ENCODE data around the gene TRPV3. TPM values are rescaled to one million over a fixed set of nuclear protein-coding genes. Genes with fewer than 3 reads are reported as not detected.

The TRPV3 gene
- total RNA-seq, 1 experiment from 2014 or later = 0.13 TPM

- CTCF ChIA-PET = no interaction called here
- no TSS peak for BruUV-seq (replicated peaks)
- Histone ChIP-seq H3K36me3 (ENCODE audit: insufficient read depth, low read length, poor library complexity, severe bottlenecking) (no peaks in the 10 kb centered on the region), H3K27ac (ENCODE audit: low read depth, low read length, poor library complexity, severe bottlenecking) (no peak overlapping the region), H3K9me3 (ENCODE audit: low read depth, low read length, poor library complexity, severe bottlenecking) (no peaks in the 10 kb centered on the region), H3K27me3 (replicated peaks; ENCODE audit: insufficient read depth, low read depth, low read length, poor library complexity) (no peaks in the 10 kb centered on the region), H3K4me3 (ENCODE audit: low read depth, low read length, poor library complexity, severe bottlenecking) (no peak overlapping the region), H3K4me1 (ENCODE audit: insufficient read depth, low read length, poor library complexity, severe bottlenecking) (no peaks in the 10 kb centered on the region)
- POLR2A ChIA-PET (ENCODE audit: low non-redundant PET) = no interaction called here
- DNase-seq (ENCODE audit: low spot score) = no peak
- intact Hi-C loops (cut with micrococcal nuclease; ENCODE audit: unreplicated experiment) = no loop called here
- TF ChIP-seq EZH2 (IDR thresholded peaks at IDR 0.05; ENCODE audit: borderline replicate concordance, low read depth, low read length, poor library complexity, severe bottlenecking) = no peak
- TF ChIP-seq, protein P1, sequence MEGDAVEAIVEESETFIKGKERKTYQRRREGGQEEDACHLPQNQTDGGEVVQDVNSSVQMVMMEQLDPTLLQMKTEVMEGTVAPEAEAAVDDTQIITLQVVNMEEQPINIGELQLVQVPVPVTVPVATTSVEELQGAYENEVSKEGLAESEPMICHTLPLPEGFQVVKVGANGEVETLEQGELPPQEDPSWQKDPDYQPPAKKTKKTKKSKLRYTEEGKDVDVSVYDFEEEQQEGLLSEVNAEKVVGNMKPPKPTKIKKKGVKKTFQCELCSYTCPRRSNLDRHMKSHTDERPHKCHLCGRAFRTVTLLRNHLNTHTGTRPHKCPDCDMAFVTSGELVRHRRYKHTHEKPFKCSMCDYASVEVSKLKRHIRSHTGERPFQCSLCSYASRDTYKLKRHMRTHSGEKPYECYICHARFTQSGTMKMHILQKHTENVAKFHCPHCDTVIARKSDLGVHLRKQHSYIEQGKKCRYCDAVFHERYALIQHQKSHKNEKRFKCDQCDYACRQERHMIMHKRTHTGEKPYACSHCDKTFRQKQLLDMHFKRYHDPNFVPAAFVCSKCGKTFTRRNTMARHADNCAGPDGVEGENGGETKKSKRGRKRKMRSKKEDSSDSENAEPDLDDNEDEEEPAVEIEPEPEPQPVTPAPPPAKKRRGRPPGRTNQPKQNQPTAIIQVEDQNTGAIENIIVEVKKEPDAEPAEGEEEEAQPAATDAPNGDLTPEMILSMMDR (conservative IDR thresholded peaks at IDR 0.05; ENCODE audit: low read depth, low read length) = no peak
These were observed 29.7 kb downstream of the TRPV3 start for GRCh38 chr17:3527896-3528295.

- Histone ChIP-seq H3K9me3 (ENCODE audit: low read depth, low read length, poor library complexity, severe bottlenecking) (no peaks in the 10 kb centered on the region), H3K27me3 (replicated peaks; ENCODE audit: insufficient read depth, low read depth, low read length, poor library complexity) (no peaks in the 10 kb centered on the region), H3K4me3 (ENCODE audit: low read depth, low read length, poor library complexity, severe bottlenecking) (no peak overlapping the region), H3K27ac (ENCODE audit: low read depth, low read length, poor library complexity, severe bottlenecking) (no peak overlapping the region), H3K36me3 (ENCODE audit: insufficient read depth, low read length, poor library complexity, severe bottlenecking) (no peaks in the 10 kb centered on the region), H3K4me1 (ENCODE audit: insufficient read depth, low read length, poor library complexity, severe bottlenecking) (no peaks in the 10 kb centered on the region)
- intact Hi-C loops (cut with micrococcal nuclease; ENCODE audit: unreplicated experiment) = no loop called here
- BruUV-seq (replicated peaks) = no TSS peak
- POLR2A ChIA-PET (ENCODE audit: low non-redundant PET) = no interaction called here
- TF ChIP-seq, protein P1 (conservative IDR thresholded peaks at IDR 0.05; ENCODE audit: low read depth, low read length) = no peak
- TF ChIP-seq EZH2 (IDR thresholded peaks at IDR 0.05; ENCODE audit: borderline replicate concordance, low read depth, low read length, poor library complexity, severe bottlenecking) = no peak
- CTCF ChIA-PET = no interaction called here
- DNase-seq (ENCODE audit: low spot score) = no peak
These were observed 30.1 kb downstream of the TRPV3 start for GRCh38 chr17:3527468-3527867.

GRCh38 chr17:3526971-3527370, 30.6 kb downstream of the TRPV3 start:
- Histone ChIP-seq H3K27ac (ENCODE audit: low read depth, low read length, poor library complexity, severe bottlenecking) (no peak overlapping the region), H3K9me3 (ENCODE audit: low read depth, low read length, poor library complexity, severe bottlenecking) (no peaks in the 10 kb centered on the region), H3K36me3 (ENCODE audit: insufficient read depth, low read length, poor library complexity, severe bottlenecking) (no peaks in the 10 kb centered on the region), H3K4me1 (ENCODE audit: insufficient read depth, low read length, poor library complexity, severe bottlenecking) (no peaks in the 10 kb centered on the region), H3K4me3 (ENCODE audit: low read depth, low read length, poor library complexity, severe bottlenecking) (no peak overlapping the region), H3K27me3 (replicated peaks; ENCODE audit: insufficient read depth, low read depth, low read length, poor library complexity) (no peaks in the 10 kb centered on the region)
- BruUV-seq (replicated peaks) = no TSS peak
- TF ChIP-seq, protein P1 (conservative IDR thresholded peaks at IDR 0.05; ENCODE audit: low read depth, low read length) = no peak
- TF ChIP-seq EZH2 (IDR thresholded peaks at IDR 0.05; ENCODE audit: borderline replicate concordance, low read depth, low read length, poor library complexity, severe bottlenecking) = no peak
- intact Hi-C loops (cut with micrococcal nuclease; ENCODE audit: unreplicated experiment) = no loop called here
- CTCF ChIA-PET = no interaction called here
- DNase-seq (ENCODE audit: low spot score) = no peak
- POLR2A ChIA-PET (ENCODE audit: low non-redundant PET) = no interaction called here
